IgD-negative memory B cell (primary cell): ENCODE results near the gene NANOG. TPM values are rescaled to one million over a fixed set of nuclear protein-coding genes. Genes with fewer than 3 reads are reported as not detected.
"Not testable (repeated sequence)": the region's sequence is repeated elsewhere in the genome, so short reads cannot be mapped to it uniquely, and the experiment has no call there.

Experiments used
- H3K27ac Mint-ChIP-seq, 3 donors: one replicate each; pipeline ENCODE4 v1.8.0; 2020 to 2022; ENCODE audit warnings: mild to moderate bottlenecking in 3 of 3, mixed read lengths in 3 of 3, moderate library complexity in 1 of 3
- H3K27me3 Mint-ChIP-seq: one replicate; pipeline ENCODE4 v1.8.0; 2021; ENCODE audit warnings: mixed read lengths
- H3K36me3 Mint-ChIP-seq: one replicate; pipeline ENCODE4 v1.8.0; 2020; ENCODE audit warnings: mild to moderate bottlenecking, mixed read lengths
- H3K4me1 Mint-ChIP-seq, 3 donors: one replicate each; pipeline ENCODE4 v1.8.0; 2020 to 2022; ENCODE audit warnings: mixed read lengths in 3 of 3, mild to moderate bottlenecking in 1 of 3
- H3K4me3 Mint-ChIP-seq, 4 donors: one replicate each; pipeline ENCODE4 v1.8.0; 2020 to 2022; ENCODE audit warnings: mild to moderate bottlenecking in 4 of 4, mixed read lengths in 4 of 4, moderate library complexity in 3 of 4
- H3K9me3 Mint-ChIP-seq, 3 donors: one replicate each; pipeline ENCODE4 v1.8.0; 2020 to 2021; ENCODE audit warnings: mixed read lengths in 3 of 3, mild to moderate bottlenecking in 1 of 3
- polyA plus RNA-seq: library from polyadenylated mRNA; unstranded; fragments of 300-500 nt; fragmentation: Illumina TruSeq; gene quantifications from one replicate; pipeline ENCODE4 v1.2.3, GENCODE V29; 2021

Gene NANOG
- polyA plus RNA-seq, 1 donor from 2014 or later = not detected

DNA sequence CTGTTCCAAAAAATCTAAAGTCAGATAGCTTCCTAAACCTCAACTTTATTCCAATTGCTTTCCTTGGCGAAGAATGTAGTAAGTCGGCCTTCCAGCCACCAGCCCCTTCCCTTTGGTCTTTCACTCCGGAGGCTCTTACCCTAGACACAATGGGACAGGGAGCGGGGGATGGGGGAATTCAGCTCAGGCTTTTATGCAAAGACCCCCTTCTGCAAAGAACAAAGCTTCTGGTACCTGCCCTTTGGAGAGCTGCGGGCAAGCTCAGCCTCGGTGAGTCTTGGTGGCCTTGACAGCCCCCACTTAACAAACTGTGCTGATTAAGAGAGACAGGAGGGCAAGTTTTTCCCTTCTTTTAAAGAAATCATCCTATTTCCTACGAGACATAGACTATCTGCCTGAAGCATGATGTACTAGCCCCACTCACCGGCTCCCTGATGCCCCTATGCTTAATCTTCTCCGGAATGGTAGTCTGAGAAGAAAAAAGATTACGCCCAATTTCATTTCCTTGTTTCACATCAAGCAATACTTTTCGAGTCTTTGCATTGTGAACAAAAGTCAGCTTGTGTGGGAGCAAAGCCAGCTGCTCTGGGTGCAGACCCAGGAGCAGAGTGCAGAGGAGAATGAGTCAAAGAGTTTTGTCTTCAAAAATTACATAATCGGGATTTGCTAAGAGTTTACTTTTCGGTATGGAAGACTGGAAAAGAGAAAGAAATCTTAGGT is 1.5 kb upstream of the NANOG start:
- H3K4me3 Mint-ChIP-seq = no peak overlapping the region
- peaks cover 7% of the 10 kb centered on the region for H3K27me3 Mint-ChIP-seq
- no peaks in the 10 kb centered on the region for H3K36me3 Mint-ChIP-seq
- peak overlapping the region in 1 of 3 donors; percentile 31 for H3K27ac Mint-ChIP-seq
- H3K9me3 Mint-ChIP-seq = no peaks in the 10 kb centered on the region
- no peaks in the 10 kb centered on the region for H3K4me1 Mint-ChIP-seq

DNA sequence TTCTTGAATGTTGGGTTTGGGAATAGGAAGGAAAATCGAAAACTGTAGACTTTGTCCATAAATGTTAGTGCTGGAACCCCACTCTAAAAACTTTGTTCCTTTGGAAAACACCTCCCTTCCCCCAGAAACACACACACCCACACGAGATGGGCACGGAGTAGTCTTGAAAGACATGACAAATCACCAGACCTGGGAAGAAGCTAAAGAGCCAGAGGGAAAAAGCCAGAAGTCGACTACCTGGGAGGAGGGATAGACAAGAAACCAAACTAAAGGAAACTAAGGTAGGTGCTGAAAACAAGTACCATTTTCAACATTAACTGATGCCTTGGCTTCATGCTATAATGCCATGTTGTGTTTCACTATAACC is 925 bp upstream of the NANOG start:
- Mint-ChIP-seq H3K9me3 (no peaks in the 10 kb centered on the region), H3K36me3 (no peaks in the 10 kb centered on the region), H3K4me1 (no peaks in the 10 kb centered on the region), H3K27me3 (peaks cover 7% of the 10 kb centered on the region), H3K4me3 (no peak overlapping the region), H3K27ac (no peak overlapping the region)

DNA sequence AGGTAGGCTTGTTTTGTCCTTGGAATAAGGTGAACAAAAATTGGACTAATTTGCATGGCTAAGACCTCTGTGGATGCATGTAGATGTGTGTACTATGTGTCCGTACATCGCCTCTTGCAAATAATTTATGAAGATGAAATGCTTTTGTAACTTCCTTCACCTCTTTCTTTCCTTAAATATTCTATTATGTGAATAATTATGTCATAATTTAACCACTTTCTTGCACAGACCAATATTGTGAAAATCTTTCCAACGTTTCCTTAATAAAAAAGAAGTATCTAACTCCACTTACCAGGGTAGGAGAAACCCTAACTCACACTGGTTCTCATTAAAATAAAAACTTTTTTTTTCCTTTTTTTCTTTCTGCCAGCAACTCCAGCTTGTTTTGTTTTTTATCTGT is 4.0 kb downstream of the NANOG start:
- Mint-ChIP-seq H3K9me3 (no peaks in the 10 kb centered on the region), H3K27ac (no peak overlapping the region), H3K27me3 (peaks cover 5% of the 10 kb centered on the region), H3K4me3 (no peak overlapping the region), H3K4me1 (no peaks in the 10 kb centered on the region), H3K36me3 (no peaks in the 10 kb centered on the region)

DNA sequence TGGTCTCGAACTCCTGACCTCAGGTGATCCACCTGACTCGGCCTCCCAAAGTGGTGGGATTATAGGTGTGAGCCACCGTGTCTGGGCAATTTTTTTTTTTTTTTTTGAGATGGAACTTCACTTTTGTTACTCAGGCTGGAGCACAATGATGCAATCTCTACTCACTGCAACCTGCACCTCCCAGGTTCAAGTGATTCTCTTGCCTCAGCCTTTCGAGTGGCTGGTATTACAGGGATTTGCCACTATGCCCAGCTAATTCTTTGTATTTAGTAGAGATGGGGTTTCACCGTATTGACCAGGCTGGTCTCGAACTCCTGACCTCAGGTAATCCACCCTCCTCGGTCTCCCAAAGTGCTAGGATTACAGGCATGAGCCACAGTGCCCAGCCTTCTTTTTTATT is 8.1 kb downstream of the NANOG start:
- H3K9me3 Mint-ChIP-seq, H3K27ac Mint-ChIP-seq, H3K27me3 Mint-ChIP-seq, H3K4me3 Mint-ChIP-seq, H3K4me1 Mint-ChIP-seq, H3K36me3 Mint-ChIP-seq: not testable (repeated sequence)

DNA sequence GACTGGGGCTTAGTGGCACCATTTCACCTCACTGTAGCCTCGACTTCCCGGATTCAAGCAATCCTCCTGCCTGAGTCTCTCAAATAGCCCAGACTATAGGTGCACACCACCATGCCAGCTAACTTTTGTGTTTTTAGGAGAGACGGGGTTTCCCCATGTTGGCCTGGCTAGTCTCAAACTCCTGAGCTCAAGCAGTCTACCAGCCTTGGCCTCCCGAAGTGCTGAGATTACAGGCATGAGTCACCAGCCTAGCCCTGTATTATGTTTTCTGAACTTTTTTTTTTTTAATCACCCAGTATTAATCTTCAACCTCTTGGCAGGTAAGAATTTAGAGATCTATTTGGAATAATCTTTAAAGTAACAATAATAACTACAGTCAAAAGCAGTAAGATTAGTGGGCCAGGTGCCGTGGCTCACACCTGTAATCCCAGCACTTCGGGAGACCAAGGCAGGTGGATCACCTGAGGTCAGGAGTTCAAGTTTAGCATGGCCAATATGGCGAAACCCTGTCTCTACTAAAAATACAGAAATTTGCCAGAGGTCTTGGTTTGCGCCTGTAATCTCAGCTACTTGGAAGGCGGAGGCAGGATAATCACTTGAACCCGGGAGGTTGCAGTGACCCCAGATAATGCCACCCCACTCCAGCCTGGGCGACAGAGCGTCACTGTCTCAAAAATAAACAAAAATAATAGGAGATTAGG is 8.6 kb downstream of the NANOG start:
- Mint-ChIP-seq H3K9me3 (no peaks in the 10 kb centered on the region), H3K36me3 (no peaks in the 10 kb centered on the region), H3K27ac (no peak overlapping the region), H3K27me3 (peaks cover 5% of the 10 kb centered on the region), H3K4me1 (no peaks in the 10 kb centered on the region), H3K4me3 (no peak overlapping the region)

DNA sequence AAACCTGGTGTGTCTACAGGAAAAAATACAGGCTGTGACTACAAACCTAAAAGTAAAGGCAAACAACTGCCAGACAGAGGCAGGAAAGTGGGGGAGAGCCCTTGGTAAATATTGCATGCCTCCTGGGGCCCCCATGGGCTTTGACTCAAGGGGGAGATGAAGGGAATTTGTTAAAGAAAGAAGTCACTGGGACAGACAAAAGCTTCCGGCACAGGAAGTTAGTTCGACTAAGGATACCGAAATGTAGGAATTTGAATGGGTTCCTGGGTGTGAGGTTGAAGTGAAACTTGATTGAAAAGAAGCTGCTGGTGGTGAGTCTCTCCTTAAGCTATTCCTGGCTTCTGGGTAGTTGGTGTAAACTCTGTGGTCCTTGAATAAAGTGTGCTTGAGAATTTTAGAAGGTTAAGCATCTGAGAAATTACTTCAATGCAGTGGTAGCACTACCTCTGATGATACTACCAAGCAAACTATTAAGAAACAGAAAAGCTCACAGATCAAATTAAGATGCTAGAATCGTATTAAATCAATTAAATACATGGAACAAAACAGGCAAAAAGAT is 9.6 kb downstream of the NANOG start:
- H3K4me1 Mint-ChIP-seq, H3K36me3 Mint-ChIP-seq, H3K4me3 Mint-ChIP-seq, H3K9me3 Mint-ChIP-seq, H3K27me3 Mint-ChIP-seq, H3K27ac Mint-ChIP-seq: not testable (repeated sequence)

DNA sequence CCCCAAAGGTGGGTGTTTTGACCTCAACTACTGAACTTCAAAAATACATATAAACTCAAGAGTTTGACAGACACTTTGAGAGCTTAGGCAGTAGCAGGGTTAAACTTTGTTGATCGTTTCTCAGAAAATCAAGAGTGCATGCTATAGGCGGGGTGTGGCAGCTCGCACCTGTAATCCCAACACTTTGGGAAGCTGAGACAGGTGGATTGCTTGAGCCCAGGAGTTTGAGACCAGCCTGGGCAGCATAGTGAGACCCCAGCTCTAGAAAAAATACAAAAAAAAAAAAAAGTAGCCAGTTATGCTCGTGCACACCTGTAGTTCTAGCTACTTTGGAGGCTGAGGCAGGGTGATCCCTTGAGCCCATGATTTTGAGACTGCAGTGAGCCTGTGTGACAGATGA is 12.3 kb downstream of the NANOG start:
- no peak overlapping the region for H3K27ac Mint-ChIP-seq
- no peaks in the 10 kb centered on the region for H3K4me1 Mint-ChIP-seq
- no peak overlapping the region for H3K4me3 Mint-ChIP-seq
- H3K27me3 Mint-ChIP-seq = peaks cover 5% of the 10 kb centered on the region
- no peaks in the 10 kb centered on the region for H3K36me3 Mint-ChIP-seq
- no peaks in the 10 kb centered on the region for H3K9me3 Mint-ChIP-seq

DNA sequence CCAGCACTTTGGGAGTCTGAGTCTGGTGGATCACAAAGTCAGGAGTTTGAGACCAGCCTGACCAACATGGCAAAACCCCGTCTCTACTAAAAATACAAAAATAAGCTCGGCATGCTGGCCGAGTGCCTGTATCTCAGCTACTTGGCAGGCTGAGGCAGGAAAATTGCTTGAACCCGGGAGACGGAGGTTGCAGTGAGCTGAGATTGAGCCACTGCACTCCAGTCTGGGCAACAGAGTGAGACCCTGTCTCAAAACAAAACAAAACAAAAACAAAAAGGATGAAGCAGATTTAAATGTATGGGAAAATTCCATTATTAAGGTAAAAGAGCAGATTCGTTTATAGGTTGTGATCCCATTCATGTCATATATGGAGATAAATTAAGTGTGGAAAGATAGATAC is 17.1 kb downstream of the NANOG start:
- not testable (repeated sequence) for H3K4me3 Mint-ChIP-seq, H3K27me3 Mint-ChIP-seq, H3K36me3 Mint-ChIP-seq, H3K9me3 Mint-ChIP-seq, H3K27ac Mint-ChIP-seq, H3K4me1 Mint-ChIP-seq

DNA sequence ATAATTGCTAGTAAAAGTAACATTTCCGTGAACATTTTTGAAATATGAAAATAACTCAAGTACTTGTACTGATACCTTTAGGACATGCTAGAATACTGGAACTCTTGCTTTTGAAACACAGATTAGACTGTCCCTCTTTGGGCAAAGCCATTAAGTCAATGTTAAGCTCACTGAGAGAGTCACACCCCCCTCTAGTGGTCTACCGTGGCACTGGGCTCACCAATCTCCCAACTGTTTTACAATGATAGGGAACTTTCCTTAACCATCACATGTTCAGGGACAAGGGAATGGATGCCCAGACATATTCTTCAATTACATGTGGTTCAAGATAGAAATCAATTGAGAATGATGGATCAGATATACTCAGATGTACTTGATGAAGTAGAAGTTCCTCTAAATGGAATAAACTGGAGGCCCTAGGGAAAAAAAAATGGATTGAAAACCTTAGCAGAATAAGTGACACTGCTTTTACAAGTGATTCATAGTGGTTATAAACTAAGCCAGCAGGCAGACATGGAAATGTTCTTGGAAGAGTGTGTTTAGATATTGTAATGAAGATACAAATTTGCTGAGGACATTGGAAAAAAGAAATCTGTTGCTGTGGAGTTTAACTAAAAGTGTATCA is 17.8 kb downstream of the NANOG start:
- Mint-ChIP-seq H3K4me1 (peaks cover 0 to 2% (median 0%) of the 10 kb centered on the region in 3 donors), H3K27me3 (peaks cover 5% of the 10 kb centered on the region)

DNA sequence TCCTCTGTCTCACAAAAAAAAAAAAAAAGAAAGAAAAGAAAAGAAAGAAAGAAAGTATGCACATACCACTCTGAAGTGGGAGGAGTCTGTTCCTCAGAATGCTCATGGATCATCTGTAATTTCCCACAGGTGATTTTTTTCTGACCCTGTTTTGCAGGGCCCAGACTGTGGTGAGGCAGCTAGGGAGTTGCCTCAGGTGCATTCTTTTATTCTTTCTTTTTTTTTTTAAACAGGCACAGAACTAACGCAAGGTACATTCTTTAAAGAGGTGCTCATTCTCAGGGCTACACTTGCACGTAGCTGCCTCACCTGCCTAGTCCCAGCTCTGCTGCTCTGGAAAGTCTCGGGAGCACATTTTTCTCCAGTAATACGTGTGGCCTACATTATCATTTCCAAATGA is 36.6 kb downstream of the NANOG start:
- not testable (repeated sequence) for H3K36me3 Mint-ChIP-seq, H3K27me3 Mint-ChIP-seq, H3K9me3 Mint-ChIP-seq, H3K27ac Mint-ChIP-seq, H3K4me3 Mint-ChIP-seq, H3K4me1 Mint-ChIP-seq

More for the DNA sequence above, 17.8 kb downstream of the NANOG start:
- H3K36me3 Mint-ChIP-seq = no peaks in the 10 kb centered on the region
- no peaks in the 10 kb centered on the region for H3K9me3 Mint-ChIP-seq
- no peak overlapping the region for H3K4me3 Mint-ChIP-seq
- H3K27ac Mint-ChIP-seq = no peak overlapping the region

DNA sequence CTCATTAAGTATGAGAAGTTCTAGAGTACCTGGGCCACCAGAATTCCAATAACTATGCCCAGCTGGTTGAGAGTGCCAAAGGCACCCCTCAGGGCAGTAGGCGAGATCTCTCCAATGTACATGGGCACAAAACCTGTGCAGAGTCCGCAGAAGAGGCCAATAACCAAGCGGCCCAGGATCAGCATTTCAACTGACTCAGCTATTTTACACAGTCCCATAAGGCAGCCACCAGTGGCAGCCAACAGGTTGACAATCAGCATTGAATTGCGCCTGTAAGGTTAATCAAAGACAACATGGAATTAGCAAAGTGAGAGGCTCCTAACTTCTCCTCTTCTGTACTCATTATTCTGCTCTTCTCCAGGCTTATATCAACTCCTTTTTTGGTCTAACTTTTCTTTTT is 40.5 kb downstream of the NANOG start:
- not testable (repeated sequence) for H3K4me1 Mint-ChIP-seq, H3K27ac Mint-ChIP-seq, H3K36me3 Mint-ChIP-seq, H3K9me3 Mint-ChIP-seq, H3K27me3 Mint-ChIP-seq, H3K4me3 Mint-ChIP-seq

DNA sequence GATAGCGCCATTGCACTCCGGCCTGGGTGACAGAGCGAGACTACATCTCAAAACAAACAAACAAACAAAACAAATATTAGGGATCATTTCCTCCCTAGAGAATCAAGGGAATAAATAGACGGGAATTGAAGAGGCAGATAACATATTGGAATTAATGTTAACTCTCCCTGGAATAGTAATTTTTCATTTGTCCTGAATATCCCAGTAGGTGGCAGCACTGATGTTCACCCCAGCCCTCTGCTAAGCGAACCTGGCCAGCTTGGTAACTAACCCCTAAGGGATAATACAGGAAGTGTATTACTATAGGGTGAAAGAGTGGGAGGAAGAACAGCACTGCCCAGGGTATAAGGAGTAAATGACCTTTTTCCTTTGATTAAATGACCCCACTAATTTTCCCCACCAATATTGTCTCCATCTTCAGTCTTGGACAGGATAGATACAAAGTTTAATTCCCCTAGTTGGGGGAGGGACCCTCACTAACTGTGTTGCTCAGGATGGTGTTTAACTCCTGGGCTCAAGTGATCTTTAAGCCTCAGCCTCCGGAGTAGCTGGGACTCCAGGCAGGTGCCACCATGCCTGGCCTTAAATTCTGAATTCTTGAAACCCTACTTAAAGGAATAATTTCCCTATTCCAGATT is 43.0 kb downstream of the NANOG start:
- Mint-ChIP-seq H3K36me3 (no peaks in the 10 kb centered on the region), H3K4me3 (no peak overlapping the region), H3K27ac (no peak overlapping the region), H3K27me3 (peaks cover 4% of the 10 kb centered on the region), H3K4me1 (peaks cover 0 to 3% (median 0%) of the 10 kb centered on the region in 3 donors), H3K9me3 (no peaks in the 10 kb centered on the region)

DNA sequence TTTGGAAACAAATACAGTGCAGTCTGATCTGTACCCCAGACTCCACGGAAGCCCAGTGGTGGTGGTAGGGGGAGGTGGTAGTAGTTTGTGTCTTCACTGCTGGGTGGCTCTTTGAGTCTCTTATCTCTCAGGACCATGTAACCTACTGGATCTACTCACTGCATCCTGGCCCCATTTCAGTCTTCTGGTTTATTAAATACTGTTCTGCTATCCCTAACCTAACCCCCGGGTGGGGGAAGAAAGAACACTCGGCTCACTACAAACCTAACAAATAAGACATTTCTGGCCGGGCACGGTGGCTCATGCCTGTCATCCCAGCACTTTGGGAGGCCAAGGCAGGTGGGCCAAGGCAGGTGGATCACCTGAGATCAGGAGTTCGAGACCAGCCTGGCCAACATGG is 44.0 kb downstream of the NANOG start:
- H3K9me3 Mint-ChIP-seq, H3K4me3 Mint-ChIP-seq, H3K4me1 Mint-ChIP-seq, H3K36me3 Mint-ChIP-seq, H3K27me3 Mint-ChIP-seq: not testable (repeated sequence)
- H3K27ac Mint-ChIP-seq = peak overlapping the region in 1 of 3 donors; percentile 64

DNA sequence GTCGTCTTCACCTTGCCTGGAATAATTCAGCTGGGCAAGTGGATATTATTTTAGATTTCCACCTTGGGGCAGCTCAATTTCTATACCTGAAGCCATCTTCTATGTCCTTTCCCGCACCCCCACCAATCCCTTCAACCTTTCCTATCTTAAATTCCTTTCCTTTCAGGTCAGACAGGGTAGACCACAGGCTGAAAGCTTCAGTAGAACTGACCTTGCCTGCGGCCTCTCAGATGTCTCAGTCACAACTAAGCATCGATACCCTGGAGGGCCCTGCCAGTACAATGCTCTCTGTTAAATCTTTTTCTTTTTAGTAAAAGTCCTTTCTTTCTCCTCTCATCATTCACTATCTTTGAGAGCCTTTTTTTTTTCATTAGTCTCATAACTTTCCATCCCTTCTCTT is 44.6 kb downstream of the NANOG start:
- peak overlapping the region in 1 of 3 donors; percentile 59 for H3K27ac Mint-ChIP-seq
- H3K4me3 Mint-ChIP-seq = no peak overlapping the region
- H3K9me3 Mint-ChIP-seq = no peaks in the 10 kb centered on the region
- no peaks in the 10 kb centered on the region for H3K36me3 Mint-ChIP-seq
- H3K27me3 Mint-ChIP-seq = peaks cover 4% of the 10 kb centered on the region
- peaks cover 0 to 3% (median 0%) of the 10 kb centered on the region in 3 donors for H3K4me1 Mint-ChIP-seq

DNA sequence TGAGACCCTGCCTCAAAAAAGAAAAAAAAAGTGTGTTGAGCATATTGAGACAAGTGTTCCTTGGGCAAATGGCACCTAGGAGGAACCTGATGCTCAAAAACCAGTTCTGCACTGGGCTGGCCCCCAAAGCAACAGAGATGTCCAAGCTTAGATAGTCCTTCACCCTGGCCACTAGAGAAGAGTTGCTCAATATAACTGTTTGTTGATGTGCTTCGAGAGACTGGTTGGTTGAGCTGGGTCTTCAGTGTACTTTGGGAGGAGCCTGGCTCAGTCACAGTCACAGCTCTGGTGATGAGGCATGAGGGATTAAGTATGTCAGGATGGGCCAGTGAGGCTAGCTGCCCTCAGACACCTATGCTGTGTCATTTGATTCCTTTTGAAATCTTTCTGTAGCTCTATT is 45.5 kb downstream of the NANOG start:
- Mint-ChIP-seq H3K36me3 (no peaks in the 10 kb centered on the region), H3K27me3 (peaks cover 4% of the 10 kb centered on the region), H3K4me1 (peaks cover 0 to 3% (median 0%) of the 10 kb centered on the region in 3 donors), H3K27ac (no peak overlapping the region), H3K9me3 (no peaks in the 10 kb centered on the region), H3K4me3 (no peak overlapping the region)
